Sigmoid colon (tissue), 4 donors: ENCODE measurements around the gene QARS1.

Source experiments
- CTCF ChIP-seq, 4 experiments: fragments of 450-650 bp in 3 of 4; fragments of 200-600 bp in 1 of 4; IDR thresholded peaks; one replicate each; pipeline ENCODE4 v1.5.1; 2016 to 2019; ENCODE audit warnings: antibody characterized with exemption in 4 of 4, mild to moderate bottlenecking in 3 of 4, moderate library complexity in 2 of 4
- EP300 ChIP-seq, 4 donors: sonication (generic); formaldehyde crosslinking; IDR thresholded peaks; one replicate each; pipeline ENCODE4 v1.6.1; 2017; ENCODE audit warnings: antibody characterized with exemption in 4 of 4
- POLR2A ChIP-seq, 2 donors: fragments of 450-650 bp; IDR thresholded peaks; one replicate each; pipeline ENCODE4 v1.6.1; 2016; ENCODE audit warnings: antibody characterized with exemption in 2 of 2, mild to moderate bottlenecking in 2 of 2, moderate library complexity in 2 of 2
- POLR2AphosphoS5 ChIP-seq, 4 donors: sonication (generic); formaldehyde crosslinking; IDR thresholded peaks; one replicate each; pipeline ENCODE4 v1.6.1; 2017; ENCODE audit warnings: antibody characterized with exemption in 4 of 4

DNA sequence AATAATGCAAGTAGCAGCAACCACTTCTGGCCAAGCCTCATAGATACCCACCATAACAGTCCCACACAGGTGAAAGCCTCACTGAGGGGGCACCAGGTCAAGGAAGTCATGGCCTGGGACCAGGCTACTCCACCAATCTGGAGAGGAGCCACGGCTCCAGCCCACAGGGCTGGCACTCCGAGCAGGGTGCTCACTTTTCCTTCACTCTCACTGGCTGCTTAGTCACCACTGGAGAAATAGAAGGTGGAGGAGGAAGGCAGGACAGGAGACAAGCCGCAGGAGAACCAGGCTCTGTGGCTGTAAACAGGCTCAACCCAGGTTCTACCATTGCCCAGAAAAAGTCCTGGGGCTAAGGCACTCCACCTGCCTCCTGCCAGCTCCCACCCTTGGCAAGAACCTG, 14.9 kb upstream of the QARS1 start:
- TF ChIP-seq CTCF (IDR thresholded peaks at IDR 0.05), result no peak
- TF ChIP-seq POLR2A (IDR thresholded peaks at IDR 0.05), result no peak
- TF ChIP-seq EP300 (IDR thresholded peaks at IDR 0.05), result no peak
- no peak for TF ChIP-seq POLR2AphosphoS5 (IDR thresholded peaks at IDR 0.05)
